HG03039 (cell line): ENCODE measurements around the gene PGBD5.
A peak's percentile ranks its signal among the peaks of the same experiment; 100 is the strongest.
"Not testable (repeated sequence)": the region's sequence is repeated elsewhere in the genome, so short reads cannot be mapped to it uniquely, and the experiment has no call there.

Experiments
- ATAC-seq: cut with Tn5 transposase; IDR thresholded peaks from one replicate; pipeline ENCODE4 v1.9.1; 2021; ENCODE audit warnings: mild to moderate bottlenecking, moderate library complexity; ENCODE audit not compliant: unreplicated experiment

PGBD5 gene

DNA sequence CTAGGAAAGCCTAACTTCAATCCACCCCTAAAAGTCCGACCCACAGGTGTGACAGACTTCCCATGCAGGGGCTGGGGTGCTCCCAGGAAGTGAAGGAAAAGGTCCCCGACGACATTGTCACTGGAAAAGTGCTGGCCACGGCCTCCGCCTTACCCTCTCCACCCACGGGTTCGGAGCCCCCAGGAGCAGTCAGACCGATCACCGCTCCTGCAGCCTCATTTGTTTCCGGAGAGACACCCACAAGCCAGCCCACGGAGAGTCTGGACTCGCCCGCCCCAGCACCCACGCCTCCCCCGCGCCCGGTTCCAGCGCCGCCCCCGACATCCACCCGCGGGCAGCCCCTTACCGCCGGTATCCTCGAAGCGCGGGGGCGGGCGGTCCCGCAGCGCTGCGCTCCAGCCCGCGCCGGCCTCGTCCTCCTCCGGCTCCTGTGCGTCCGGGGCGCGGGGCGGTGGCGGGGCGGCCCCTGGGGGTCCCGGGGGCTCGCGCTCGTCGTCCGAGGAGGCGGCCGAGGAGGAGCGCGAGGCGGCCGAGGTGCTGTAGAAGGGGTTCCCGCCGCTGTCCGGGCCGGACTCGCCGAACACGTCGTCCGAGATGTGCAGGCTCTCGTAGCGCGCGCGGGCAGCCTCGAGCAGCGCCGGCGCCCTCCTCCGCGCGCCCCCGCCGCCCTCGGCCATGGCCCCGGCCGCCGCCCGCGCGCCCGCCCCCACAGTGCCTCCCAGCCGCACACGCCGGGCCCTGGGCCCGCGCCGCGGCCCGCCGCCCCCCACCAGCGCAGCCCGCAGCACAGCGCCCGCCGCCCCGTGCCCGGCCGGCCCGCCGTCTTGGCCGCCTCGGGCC lies 660 bp downstream of the PGBD5 start:
- peak; percentile 23 for ATAC-seq

DNA sequence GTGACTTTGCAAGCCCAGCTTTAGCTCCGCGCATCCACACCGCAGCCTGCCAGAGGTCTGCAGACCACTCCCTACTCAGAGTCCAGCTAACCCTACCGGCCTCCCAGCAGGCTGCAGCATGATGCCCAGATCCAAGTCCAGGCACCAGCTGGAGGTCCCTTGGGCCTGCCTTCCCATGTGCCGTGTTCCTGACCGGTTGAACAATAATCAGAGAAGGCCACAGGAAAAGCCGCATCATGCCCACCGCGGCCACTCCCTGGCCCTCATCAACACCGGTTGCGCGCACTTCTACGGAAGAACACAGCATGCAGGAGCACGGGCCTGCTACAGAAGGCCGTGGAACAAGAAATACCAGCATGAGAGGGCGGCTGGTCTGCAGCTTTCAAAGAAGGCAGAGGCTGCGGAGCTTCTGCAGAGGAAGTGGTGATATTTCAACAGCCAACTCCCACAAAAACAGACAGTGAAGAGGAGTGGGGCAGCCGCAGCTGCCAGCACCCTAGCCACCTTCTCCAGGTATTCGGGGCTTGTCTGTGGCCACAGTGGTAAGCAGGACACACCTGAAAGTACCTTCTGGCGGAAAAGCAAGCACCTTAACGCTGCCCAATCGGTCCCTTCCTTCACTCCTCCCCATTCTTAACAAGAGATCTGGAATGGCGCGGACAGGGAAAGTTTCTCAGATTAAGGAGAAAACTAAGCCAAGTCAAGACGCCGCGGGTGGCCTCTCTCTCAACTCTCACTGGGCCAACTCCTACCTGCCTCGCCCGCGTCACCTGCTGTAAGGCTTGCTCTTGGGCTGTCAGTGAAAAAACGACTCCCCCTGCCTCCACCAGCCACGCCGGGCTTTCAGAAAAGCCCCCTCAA lies 1.5 kb downstream of the PGBD5 start:
- no peak for ATAC-seq

- ATAC-seq, result no peak
Observed at GRCh38 chr1:230423951-230424350, 2.2 kb downstream of the PGBD5 start.

- no peak for ATAC-seq
Observed at GRCh38 chr1:230423261-230423660, 2.9 kb downstream of the PGBD5 start.

GRCh38 chr1:230422221-230422981 lies 3.7 kb downstream of the PGBD5 start:
- ATAC-seq, result no peak

- ATAC-seq, result no peak
Observed at GRCh38 chr1:230421481-230421880, 4.7 kb downstream of the PGBD5 start.

GRCh38 chr1:230420372-230420771 lies 5.8 kb downstream of the PGBD5 start:
- ATAC-seq, result not testable (repeated sequence)

DNA sequence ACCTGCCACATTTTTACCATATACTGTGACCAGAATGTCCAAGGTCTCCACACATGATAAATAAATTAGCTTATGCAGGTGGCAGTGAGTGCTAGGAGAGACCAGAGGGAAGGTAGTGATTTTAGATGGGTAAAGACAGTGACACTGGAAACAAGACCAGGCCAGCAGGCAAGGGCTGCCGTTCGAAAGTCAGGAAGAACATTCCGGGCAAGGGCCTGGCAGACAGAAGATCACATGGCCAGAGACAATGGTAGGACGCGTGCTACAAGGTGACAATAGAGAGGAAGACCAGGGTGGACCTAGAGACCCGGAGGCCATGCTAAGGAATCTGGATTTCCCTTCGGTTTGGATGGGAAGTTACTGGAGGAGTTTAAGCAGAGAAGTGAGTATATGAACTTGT lies 9.7 kb downstream of the PGBD5 start:
- no peak for ATAC-seq

- no peak for ATAC-seq
Observed at GRCh38 chr1:230415405-230416132, 10.6 kb downstream of the PGBD5 start.

DNA sequence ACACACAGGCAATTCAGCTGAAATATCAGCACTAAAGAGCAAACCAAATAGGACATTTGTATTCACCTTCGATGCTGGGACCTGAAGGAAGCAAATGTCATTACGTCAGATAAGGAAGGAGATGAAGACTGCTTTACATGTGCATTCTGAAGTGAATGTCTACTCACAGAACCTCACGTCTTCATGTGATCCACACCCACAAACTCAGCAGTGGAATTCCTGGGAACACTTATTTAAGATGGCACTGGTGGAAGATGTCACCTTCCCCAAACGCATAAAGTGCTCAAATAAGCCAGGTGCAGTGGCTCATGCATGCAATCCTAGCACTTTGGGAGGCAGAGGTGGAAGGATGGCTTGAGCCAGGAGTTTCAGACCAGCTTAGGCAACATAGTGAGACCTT lies 11.4 kb downstream of the PGBD5 start:
- no peak for ATAC-seq

DNA sequence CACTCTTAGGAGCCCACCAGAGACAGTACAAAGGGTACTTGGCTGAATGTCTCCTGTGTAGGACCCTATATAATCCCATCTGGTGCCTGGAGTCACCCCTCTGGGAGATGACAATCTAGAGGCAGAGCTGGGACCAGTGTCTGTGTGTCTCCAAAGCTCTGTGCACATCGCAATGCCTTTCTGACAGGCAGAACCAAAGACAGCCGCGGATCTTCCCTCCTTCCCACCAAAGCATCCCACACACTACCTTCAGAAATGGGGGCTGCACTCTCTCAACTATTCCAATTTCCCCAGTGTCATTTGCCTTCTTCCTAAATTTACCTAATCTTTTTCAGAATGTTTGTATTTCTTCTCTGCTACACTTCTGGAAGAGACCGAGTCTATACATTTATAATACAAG lies 12.0 kb downstream of the PGBD5 start:
- no peak for ATAC-seq

DNA sequence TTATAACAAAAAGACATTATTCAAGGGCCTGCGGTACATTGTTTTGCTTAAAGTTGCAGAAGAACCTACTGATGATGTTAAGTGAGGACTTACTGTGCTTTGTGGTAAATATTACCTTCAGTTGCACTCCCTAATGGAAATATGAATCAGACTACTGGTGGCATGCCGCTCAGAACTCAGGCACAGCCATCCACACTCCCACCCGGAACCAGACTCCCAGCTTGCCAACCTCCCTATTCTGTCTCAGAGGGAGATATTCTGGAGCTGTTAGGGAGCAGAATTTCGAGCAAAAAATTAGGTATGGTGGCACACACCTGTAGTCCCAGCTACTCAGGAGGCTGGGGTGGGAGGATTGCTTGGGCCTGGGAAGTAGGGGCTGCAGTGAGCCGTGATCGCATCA lies 13.1 kb downstream of the PGBD5 start:
- no peak for ATAC-seq

- no peak for ATAC-seq
Observed at GRCh38 chr1:230408971-230409370, 17.2 kb downstream of the PGBD5 start.

GRCh38 chr1:230407351-230407750 lies 18.8 kb downstream of the PGBD5 start:
- ATAC-seq, result no peak

- not testable (repeated sequence) for ATAC-seq
Observed at GRCh38 chr1:230406727-230407126, 19.4 kb downstream of the PGBD5 start.

DNA sequence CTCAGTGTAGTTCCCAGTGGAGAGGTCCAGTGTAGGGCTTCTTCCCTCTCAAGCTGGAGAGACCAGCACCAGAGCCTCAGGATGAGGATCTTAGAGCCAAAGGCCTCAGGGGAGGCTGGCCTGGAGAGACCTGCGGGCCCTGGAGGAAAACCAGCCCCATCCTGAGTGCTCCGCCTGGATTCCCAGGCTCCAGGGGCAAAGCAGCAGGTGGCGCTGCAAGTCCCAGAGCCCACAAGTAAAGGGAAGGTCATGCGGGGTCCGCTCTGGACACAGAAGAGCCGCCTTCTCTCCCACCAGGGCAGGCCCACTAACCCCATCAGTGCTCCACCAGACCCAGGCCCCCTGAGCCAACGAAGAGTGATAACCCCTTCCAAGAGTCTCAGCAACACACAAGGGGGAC lies 22.7 kb downstream of the PGBD5 start:
- no peak for ATAC-seq

DNA sequence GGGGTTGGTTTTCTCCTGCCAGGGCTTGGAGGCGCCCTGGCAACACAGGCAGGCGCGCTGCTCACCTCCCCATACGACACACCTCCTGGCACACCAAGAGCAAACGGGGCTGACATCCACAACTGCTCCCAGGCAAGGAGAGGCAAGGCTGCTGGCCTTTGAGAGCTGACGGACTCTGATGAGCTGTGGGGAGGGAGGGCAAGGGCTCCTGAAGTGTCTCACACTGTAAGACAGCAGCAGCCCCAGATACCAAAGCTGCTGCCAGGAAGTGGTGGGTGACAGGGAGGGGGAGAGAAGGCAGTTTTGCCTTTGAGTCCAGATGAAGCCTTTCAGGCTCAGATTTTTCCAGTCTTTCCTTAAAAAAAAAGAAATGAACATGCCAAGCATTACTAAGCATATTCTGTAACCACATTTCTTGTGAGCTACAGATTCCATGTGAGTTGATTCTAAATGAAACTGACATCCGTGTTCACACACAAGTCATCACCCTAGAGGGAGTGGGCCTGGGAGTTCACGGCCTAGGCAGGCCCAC lies 24.3 kb downstream of the PGBD5 start:
- ATAC-seq, result no peak

GRCh38 chr1:230401101-230401500 lies 25.0 kb downstream of the PGBD5 start:
- ATAC-seq, result no peak

GRCh38 chr1:230400007-230400344 lies 26.2 kb downstream of the PGBD5 start:
- no peak for ATAC-seq

DNA sequence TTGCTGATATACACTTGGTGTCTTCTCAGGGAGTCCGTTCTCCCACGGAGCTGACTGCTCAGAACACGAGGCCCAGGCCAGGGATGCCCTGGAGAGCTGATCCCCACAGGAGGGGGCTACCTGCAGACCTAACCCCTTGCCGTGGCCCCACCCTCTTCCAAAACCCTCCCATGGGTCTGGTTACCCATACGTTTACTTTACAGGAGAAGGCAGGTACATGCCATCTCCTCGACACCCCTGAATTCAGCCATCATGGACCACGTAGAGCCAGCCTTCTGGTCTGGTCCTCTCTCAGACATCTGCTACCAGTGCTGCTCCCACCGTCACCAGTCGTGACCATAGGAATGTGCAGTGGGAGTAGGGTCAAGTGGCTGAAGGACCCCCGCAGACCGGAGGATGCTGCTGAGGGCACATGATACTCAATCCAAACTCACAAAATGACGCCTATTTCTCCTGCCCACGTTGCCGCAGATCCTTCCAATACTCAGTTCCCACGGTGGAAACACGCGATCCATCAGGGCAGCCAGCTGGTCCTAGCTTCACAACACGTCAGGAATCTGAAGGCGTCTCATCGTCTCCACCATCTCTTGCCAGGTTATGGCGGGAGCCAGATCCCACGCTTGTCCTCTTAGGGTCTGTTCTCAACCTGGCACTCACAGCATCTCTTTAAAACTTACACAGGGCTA lies 26.7 kb downstream of the PGBD5 start:
- ATAC-seq, result no peak
